ENCODE measurements around the gene SCN5A. TPM values are rescaled to one million over a fixed set of nuclear protein-coding genes. Genes with fewer than 3 reads are reported as not detected.

SCN5A gene
- total and polyA plus RNA-seq, 2 of the 8 experiments (the other 6 are each of a cell fraction or from before 2014, with no cell fraction given) = 4.8 to 11.4 TPM

DNA sequence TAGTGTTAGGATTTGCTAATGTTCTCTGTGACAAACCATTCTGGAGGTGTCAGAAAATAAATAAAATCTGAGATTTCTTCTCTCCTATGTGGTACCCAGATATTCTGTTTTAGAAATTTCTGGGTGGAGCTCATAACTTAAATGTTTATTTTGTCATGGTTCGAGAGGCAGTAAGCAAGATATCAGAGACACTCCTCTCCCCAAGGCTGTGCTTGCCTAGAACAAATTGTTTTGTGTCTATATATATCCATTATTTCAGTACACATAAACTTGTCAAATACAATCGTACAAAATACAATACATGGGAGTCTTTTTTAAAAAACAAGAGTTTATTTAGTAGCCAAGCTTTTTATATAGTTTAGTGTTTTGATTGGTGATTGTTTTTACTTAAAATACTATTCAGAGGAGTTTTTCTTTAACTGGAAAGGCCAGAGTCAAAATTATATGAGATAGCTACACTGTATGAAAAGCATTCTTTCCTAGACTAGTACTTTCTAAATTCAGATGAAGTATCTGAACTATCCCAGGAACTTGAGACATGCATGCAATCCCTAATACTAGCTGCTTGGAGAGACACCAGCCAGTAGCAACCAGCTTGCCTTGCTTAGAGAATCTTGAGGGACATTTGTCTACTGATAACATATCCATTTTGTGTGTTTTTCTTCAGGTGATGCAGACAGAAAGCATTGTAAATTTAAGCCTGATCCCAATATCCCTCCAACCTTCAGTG is 148.6 kb downstream of the SCN5A start (continued):
- TF ChIP-seq TCF12 (IDR thresholded peaks at IDR 0.05; ENCODE audit: low read depth, low read length) = no peak
- TF ChIP-seq CREB1 (IDR thresholded peaks at IDR 0.05) = no peak
- TF ChIP-seq CHD2 (IDR thresholded peaks at IDR 0.05; ENCODE audit: low read length) = no peak
- no peak for TF ChIP-seq SP2 (IDR thresholded peaks at IDR 0.05; ENCODE audit: low read length)
- TF ChIP-seq JUN (IDR thresholded peaks at IDR 0.05; ENCODE audit: low read depth, low read length) = no peak

Small RNA genes within 50 kb of the gene (small RNA-seq; reads per million reads assigned to genes)
- gene RF00019 (ENCODE audit: insufficient read depth) = not detected

Other genes with a start within 250 kb of the SCN5A start
- gene ACVR2B, start 195.8 kb downstream of the SCN5A start, total RNA-seq (2021; fragmentation: NEBNext Ultra II Directional; extraction: Animal tissue kit (Norgen Biotek cat#: 25700)) = 99.9 and 109 TPM in 2 replicates
- 24.7 and 32.2 TPM in 2 replicates for gene ACVR2B, start 195.8 kb downstream of the SCN5A start, polyA plus RNA-seq (2011; rRNA removed)
- gene EXOG, start 153.3 kb downstream of the SCN5A start, total RNA-seq (2021; fragmentation: NEBNext Ultra II Directional; extraction: Animal tissue kit (Norgen Biotek cat#: 25700)) = 12.2 and 12.9 TPM in 2 replicates
- 5.1 and 7.2 TPM in 2 replicates for gene EXOG, start 153.3 kb downstream of the SCN5A start, polyA plus RNA-seq (2011; rRNA removed)
- not detected in 2 replicates for gene SCN10A, start 166.5 kb upstream of the SCN5A start, total RNA-seq (2021; fragmentation: NEBNext Ultra II Directional; extraction: Animal tissue kit (Norgen Biotek cat#: 25700))
- not detected in 2 replicates for gene SCN10A, start 166.5 kb upstream of the SCN5A start, polyA plus RNA-seq (2011; rRNA removed)